AG04450 (cell line): ENCODE results near the gene CCNY. TPM values are rescaled to one million over a fixed set of nuclear protein-coding genes. Genes with fewer than 3 reads are reported as not detected.

Experiments used
- CTCF ChIA-PET: fragments of 300-600, 350-600 bp; formaldehyde crosslinking; extraction: SDS; loops from one replicate; lab custom pipeline; 2022; ENCODE audit warnings: antibody characterized with exemption, inconsistent platforms; lab: Charles Lee
- POLR2A ChIA-PET: fragments of 350-600 bp; formaldehyde crosslinking; extraction: SDS; loops from one replicate; lab custom pipeline; 2021; ENCODE audit warnings: antibody characterized with exemption, inconsistent platforms; lab: Yijun Ruan, JAX
- DNase-seq: peaks from one replicate; pipeline ENCODE4 v3.0.0-alpha.2; 2011; ENCODE audit warnings: low read depth, low spot score
- H3K27ac ChIP-seq: one replicate; pipeline ENCODE4 v1.5.1; 2012; ENCODE audit warnings: low read depth, low read length, control low read depth
- H3K27me3 ChIP-seq: one replicate; pipeline ENCODE4 v1.6.0; 2012; ENCODE audit warnings: low read length; ENCODE audit not compliant: control insufficient read depth, insufficient read depth
- H3K4me3 ChIP-seq: 2 replicates; pipeline ENCODE4 v1.5.1; 2011; ENCODE audit warnings: mild to moderate bottlenecking, low read depth, low read length, control low read depth
- H3K9me3 ChIP-seq: 2 replicates; pipeline ENCODE4 v1.5.1; 2012; ENCODE audit warnings: low read length; ENCODE audit not compliant: control insufficient read depth, insufficient read depth
- polyA plus RNA-seq: library from polyadenylated mRNA; depleted of rRNA; stranded (reverse); fragments of >200 nt; gene quantifications from 2 replicates; pipeline ENCODE4 v1.2.3, GENCODE V29; 2011
- TF ChIP-seq, protein P1 (sequence below): IDR thresholded peaks from 2 replicates; pipeline ENCODE4 v1.5.1; 2011; ENCODE audit warnings: low read depth, low read length, control low read depth, inconsistent platforms

CCNY gene
- polyA plus RNA-seq, 1 experiment: 90.2 TPM

DNA sequence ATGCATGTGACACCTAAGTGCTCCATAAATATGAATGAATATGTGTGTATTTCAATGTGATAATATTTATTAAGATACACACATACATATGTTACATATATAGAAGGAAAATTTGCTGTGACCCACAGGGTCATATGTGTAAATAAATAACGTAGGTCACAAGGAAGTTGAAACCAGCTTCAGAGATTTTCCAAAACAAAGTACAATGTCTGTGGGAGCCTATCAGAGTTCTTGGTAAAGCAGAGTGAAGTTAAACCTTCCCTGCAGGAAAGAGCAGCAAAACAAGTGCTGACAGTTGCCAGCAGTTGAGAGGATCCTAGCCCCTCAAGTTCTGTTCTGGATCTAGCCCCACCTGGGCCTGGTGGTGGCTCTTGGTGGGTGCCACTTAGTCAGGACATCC lies 91.2 kb downstream of the CCNY start:
- H3K4me3 ChIP-seq: no peak overlapping the region
- H3K27me3 ChIP-seq: no peaks in the 10 kb centered on the region
- CTCF ChIA-PET: no interaction called here
- TF ChIP-seq, protein P1, sequence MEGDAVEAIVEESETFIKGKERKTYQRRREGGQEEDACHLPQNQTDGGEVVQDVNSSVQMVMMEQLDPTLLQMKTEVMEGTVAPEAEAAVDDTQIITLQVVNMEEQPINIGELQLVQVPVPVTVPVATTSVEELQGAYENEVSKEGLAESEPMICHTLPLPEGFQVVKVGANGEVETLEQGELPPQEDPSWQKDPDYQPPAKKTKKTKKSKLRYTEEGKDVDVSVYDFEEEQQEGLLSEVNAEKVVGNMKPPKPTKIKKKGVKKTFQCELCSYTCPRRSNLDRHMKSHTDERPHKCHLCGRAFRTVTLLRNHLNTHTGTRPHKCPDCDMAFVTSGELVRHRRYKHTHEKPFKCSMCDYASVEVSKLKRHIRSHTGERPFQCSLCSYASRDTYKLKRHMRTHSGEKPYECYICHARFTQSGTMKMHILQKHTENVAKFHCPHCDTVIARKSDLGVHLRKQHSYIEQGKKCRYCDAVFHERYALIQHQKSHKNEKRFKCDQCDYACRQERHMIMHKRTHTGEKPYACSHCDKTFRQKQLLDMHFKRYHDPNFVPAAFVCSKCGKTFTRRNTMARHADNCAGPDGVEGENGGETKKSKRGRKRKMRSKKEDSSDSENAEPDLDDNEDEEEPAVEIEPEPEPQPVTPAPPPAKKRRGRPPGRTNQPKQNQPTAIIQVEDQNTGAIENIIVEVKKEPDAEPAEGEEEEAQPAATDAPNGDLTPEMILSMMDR: no peak
- POLR2A ChIA-PET: no interaction called here
- DNase-seq: no peak
- no peaks in the 10 kb centered on the region for H3K9me3 ChIP-seq
- no peak overlapping the region for H3K27ac ChIP-seq

DNA sequence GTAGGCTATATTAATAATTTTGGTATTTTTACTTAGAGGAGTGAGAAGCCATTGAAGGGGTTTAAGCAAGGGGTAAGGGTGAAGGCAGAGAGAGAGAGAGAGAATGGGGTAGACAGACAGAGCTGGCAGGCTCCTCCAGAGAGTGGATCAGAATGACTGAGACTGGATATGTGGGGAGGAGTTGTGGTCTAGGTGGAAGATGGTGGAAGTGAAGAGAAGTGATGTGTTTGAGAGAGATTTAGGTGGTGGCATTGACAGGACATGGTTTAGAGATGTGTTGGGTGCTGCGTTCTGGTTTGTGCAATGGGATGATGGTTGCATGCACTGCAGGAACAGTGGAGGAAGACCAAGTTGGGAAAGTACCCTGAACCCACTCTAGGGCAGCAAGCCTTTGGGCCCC lies 92.2 kb downstream of the CCNY start:
- ChIA-PET POLR2A (no interaction called here), CTCF (no interaction called here)
- H3K4me3 ChIP-seq: no peak overlapping the region
- TF ChIP-seq, protein P1: no peak
- DNase-seq: no peak
- H3K27me3 ChIP-seq: no peaks in the 10 kb centered on the region
- no peaks in the 10 kb centered on the region for H3K9me3 ChIP-seq
- no peak overlapping the region for H3K27ac ChIP-seq

DNA sequence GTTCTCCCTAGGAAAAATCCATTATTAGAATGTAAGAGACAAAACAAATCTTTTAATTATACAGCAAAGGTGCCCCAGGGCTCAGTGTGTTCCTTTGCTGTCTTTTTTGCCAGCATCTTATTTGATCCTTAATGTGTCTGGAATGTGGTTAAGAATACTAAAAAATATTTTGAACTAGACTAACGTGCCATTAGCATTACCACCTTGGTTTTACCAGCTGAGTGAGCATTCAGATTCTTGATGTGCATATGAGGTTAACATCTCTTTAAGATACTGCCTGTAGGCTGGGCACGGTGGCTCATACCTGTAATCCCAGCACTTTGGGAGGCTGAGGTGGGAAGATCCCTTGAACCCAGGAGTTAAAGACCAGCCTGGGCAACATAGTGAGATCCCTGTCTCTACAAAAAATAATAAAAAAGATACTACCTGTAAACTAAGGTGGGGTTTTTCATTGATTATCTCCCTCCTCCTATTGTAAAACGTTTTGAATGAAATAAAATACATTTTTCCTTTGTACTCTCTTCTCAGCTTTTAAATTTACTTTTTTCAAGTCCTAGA lies 96.6 kb downstream of the CCNY start:
- no peak overlapping the region for H3K27ac ChIP-seq
- no peak for DNase-seq
- ChIA-PET CTCF (no interaction called here), POLR2A (no interaction called here)
- peaks cover 3% of the 10 kb centered on the region; the same call in 1 of the 2 replicates for H3K9me3 ChIP-seq
- TF ChIP-seq, protein P1: no peak
- H3K27me3 ChIP-seq: no peaks in the 10 kb centered on the region
- no peak overlapping the region for H3K4me3 ChIP-seq

DNA sequence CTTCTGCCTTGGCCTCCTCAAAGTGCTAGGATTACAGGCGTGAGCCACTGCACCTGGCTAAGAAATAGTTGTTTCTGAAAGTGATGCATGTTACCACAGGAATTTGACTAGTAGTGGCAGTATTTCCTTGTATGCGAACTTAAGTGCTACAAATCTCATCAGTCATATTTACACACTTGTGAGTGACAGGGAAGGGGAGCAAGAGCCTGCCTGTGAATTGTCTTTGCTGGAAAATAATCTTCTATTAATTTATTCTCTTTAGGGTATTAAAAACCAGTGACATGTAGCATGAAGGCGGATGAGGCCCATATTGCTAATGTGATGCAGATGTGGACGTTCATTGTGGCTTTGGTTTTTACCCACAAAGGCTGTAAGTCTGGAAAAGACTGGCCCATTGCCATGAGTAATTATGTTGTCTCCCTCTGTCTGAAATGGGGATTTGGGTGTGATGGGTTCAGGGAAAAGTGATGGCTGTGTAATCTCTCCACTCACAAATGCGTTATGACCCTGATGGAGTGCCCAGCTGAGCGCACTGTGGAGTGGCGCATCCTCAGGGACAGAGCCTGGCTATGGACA lies 97.6 kb downstream of the CCNY start:
- no peak overlapping the region for H3K4me3 ChIP-seq
- H3K27me3 ChIP-seq: no peaks in the 10 kb centered on the region
- CTCF ChIA-PET: no interaction called here
- TF ChIP-seq, protein P1: no peak
- peak overlapping the region; percentile 2 for H3K27ac ChIP-seq
- H3K9me3 ChIP-seq: peaks cover 3% of the 10 kb centered on the region; the same call in 1 of the 2 replicates
- DNase-seq: no peak
- POLR2A ChIA-PET: no interaction called here

DNA sequence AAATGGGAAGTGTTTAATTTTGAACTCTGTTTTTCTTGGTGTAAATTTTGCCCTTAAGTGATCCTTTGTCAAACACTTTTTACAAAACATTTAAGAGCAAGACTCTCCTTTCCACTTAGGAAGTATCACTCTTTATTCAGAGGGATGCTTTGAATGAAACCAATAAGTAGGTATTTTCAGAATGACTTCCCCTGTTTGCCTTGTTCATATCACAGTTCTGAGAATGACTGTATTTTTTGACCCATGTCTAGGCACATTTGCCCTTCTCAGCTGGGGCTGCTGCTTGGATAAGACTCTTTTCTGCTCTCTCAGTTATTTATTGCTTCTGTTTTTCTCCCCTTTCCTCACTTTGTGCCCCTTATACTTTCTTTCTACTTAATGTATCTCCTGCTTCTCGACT lies 98.2 kb downstream of the CCNY start:
- no peaks in the 10 kb centered on the region for H3K27me3 ChIP-seq
- H3K9me3 ChIP-seq: peaks cover 3% of the 10 kb centered on the region; the same call in 1 of the 2 replicates
- DNase-seq: no peak
- H3K4me3 ChIP-seq: no peak overlapping the region
- ChIA-PET CTCF (no interaction called here), POLR2A (no interaction called here)
- TF ChIP-seq, protein P1: no peak
- H3K27ac ChIP-seq: no peak overlapping the region
